GM23248 (cell line): ENCODE results near the gene EME1. TPM values are rescaled to one million over a fixed set of nuclear protein-coding genes. Genes with fewer than 3 reads are reported as not detected.
"Not testable (repeated sequence)": the region's sequence is repeated elsewhere in the genome, so short reads cannot be mapped to it uniquely, and the experiment has no call there.

Source experiments
- DNase-seq: peaks from one replicate; pipeline ENCODE4 v3.0.0-alpha.2; 2015
- H2AFZ ChIP-seq: fragments of 200-600 bp; sonication (generic); 2 replicates; pipeline ENCODE4 v1.6.1; 2016; ENCODE audit warnings: antibody characterized with exemption
- H3F3A ChIP-seq: fragments of 200-600 bp; sonication (generic); 2 replicates; pipeline ENCODE4 v1.6.1; 2016; ENCODE audit warnings: mild to moderate bottlenecking, antibody characterized with exemption, mixed run types; ENCODE audit not compliant: insufficient read depth
- H3K27ac ChIP-seq: fragments of 200-600 bp; sonication (generic); 2 replicates; pipeline ENCODE4 v1.5.1; 2016; ENCODE audit warnings: mild to moderate bottlenecking
- H3K27me3 ChIP-seq: fragments of 200-600 bp; sonication (generic); replicated peaks from 2 replicates; pipeline ENCODE4 v1.6.1; 2016; ENCODE audit warnings: mild to moderate bottlenecking; ENCODE audit not compliant: insufficient read depth
- H3K36me3 ChIP-seq: fragments of 200-600 bp; sonication (generic); 2 replicates; pipeline ENCODE4 v1.6.1; 2016; ENCODE audit warnings: low read depth, mild to moderate bottlenecking
- H3K4me1 ChIP-seq: fragments of 200-600 bp; sonication (generic); 2 replicates; pipeline ENCODE4 v1.6.1; 2016; ENCODE audit warnings: mild to moderate bottlenecking; ENCODE audit not compliant: insufficient read depth
- H3K4me2 ChIP-seq: fragments of 200-600 bp; sonication (generic); one replicate; pipeline ENCODE4 v1.6.1; 2016; ENCODE audit warnings: mild to moderate bottlenecking; ENCODE audit not compliant: unreplicated experiment
- H3K4me3 ChIP-seq: fragments of 200-600 bp; sonication (generic); 2 replicates; pipeline ENCODE4 v1.5.1; 2016; ENCODE audit warnings: mild to moderate bottlenecking
- H3K79me2 ChIP-seq: fragments of 200-600 bp; sonication (generic); 2 replicates; pipeline ENCODE4 v1.6.1; 2016; ENCODE audit warnings: mild to moderate bottlenecking; ENCODE audit not compliant: insufficient read depth
- H3K9ac ChIP-seq: fragments of 200-600 bp; sonication (generic); 2 replicates; pipeline ENCODE4 v1.6.1; 2016; ENCODE audit warnings: mild to moderate bottlenecking
- H3K9me2 ChIP-seq: fragments of 200-600 bp; sonication (generic); 2 replicates; pipeline ENCODE4 v1.6.1; 2016; ENCODE audit warnings: mixed run types, mild to moderate bottlenecking, moderate library complexity; ENCODE audit not compliant: insufficient read depth
- H3K9me3 ChIP-seq: fragments of 200-600 bp; sonication (generic); one replicate; pipeline ENCODE4 v1.6.1; 2017; ENCODE audit warnings: low read depth
- H4K20me1 ChIP-seq: fragments of 200-600 bp; sonication (generic); 2 replicates; pipeline ENCODE4 v1.6.0; 2016; ENCODE audit not compliant: insufficient read depth
- EZH2 ChIP-seq: fragments of 200-600 bp; sonication (generic); IDR thresholded peaks from 2 replicates; pipeline ENCODE4 v1.6.1; 2018; ENCODE audit warnings: antibody characterized with exemption, mild to moderate bottlenecking; ENCODE audit not compliant: insufficient read depth, poor library complexity, severe bottlenecking
- EZH2phosphoT487 ChIP-seq: fragments of 200-600 bp; sonication (generic); IDR thresholded peaks from 2 replicates; pipeline ENCODE4 v1.6.1; 2018; ENCODE audit warnings: antibody characterized with exemption, moderate library complexity, mild to moderate bottlenecking, low read depth; ENCODE audit not compliant: insufficient read depth
- WGBS, 2 experiments: methylation state at CpG; one replicate each; pipeline ENCODE4 v1.1.6; 2015 to 2017; ENCODE audit warnings: low lambda C conversion rate in 2 of 2, low coverage in 1 of 2; ENCODE audit errors: missing lambda C conversion rate in 2 of 2; 5-methylcytosine and 5-hydroxymethylcytosine counted together
- in situ Hi-C: fragments of 300-500 bp; cut with MboI; formaldehyde crosslinking; loops from 2 replicates; pipeline ENCODE4 v1.15.0; 2020
- polyA plus RNA-seq: library from polyadenylated mRNA; unstranded; fragments of >200 nt; fragmentation: Nextera tagmentation; extraction: Ambion mirVana; gene quantifications from 2 replicates; pipeline ENCODE4 v1.2.1, GENCODE V29; 2016
- total RNA-seq: library from RNA; depleted of rRNA; stranded (reverse); fragments of >200 nt; shearing (Covaris generic); gene quantifications from 2 replicates; pipeline ENCODE4 v1.2.3, GENCODE V29; 2014

The EME1 gene
- total and polyA plus RNA-seq, 2 experiments from 2014 or later: 4.1 to 4.3 TPM

- Histone ChIP-seq H4K20me1 (peaks cover 7% of the 10 kb centered on the region; the same call in 1 of the 2 replicates), H3K36me3 (peaks cover 50% of the 10 kb centered on the region), H3K4me1 (peaks cover 18% of the 10 kb centered on the region), H3F3A (0 out of 2 replicates have a peak, but pooled peaks cover 9% of the 10 kb centered on the region), H3K4me3 (peak overlapping the region; percentile 96), H3K27ac (no peak overlapping the region), H3K4me2 (peak overlapping the region; percentile 96), H2AFZ (no peak overlapping the region), H3K9me2 (no peaks in the 10 kb centered on the region), H3K27me3 (no peaks in the 10 kb centered on the region), H3K9me3 (no peaks in the 10 kb centered on the region), H3K9ac (peak overlapping the region; percentile 100), H3K79me2 (peaks cover 76% of the 10 kb centered on the region)
- WGBS, 2 experiments: 2 to 4% methylated on average over 3 of the region's 3 CpGs
- TF ChIP-seq EZH2phosphoT487 (no peak), EZH2 (no peak)
- DNase-seq: peak; percentile 40
- in situ Hi-C loops: no loop called here
Measured at GRCh38 chr17:50394711-50395110, 21.7 kb downstream of the EME1 start.

GRCh38 chr17:50396261-50397110 is 23.5 kb downstream of the EME1 start:
- Histone ChIP-seq H3K9me2 (no peaks in the 10 kb centered on the region), H3K9me3 (no peaks in the 10 kb centered on the region), H3K4me2 (peak overlapping the region; percentile 96), H3K27ac (peak overlapping the region; percentile 96), H3K36me3 (peaks cover 35% of the 10 kb centered on the region), H3K27me3 (no peaks in the 10 kb centered on the region), H3K9ac (peak overlapping the region; percentile 100), H2AFZ (peak overlapping the region; percentile 85), H3K4me1 (peaks cover 18% of the 10 kb centered on the region), H4K20me1 (peaks cover 7% of the 10 kb centered on the region; the same call in 1 of the 2 replicates), H3K4me3 (peak overlapping the region; percentile 96), H3F3A (0 out of 2 replicates have a peak, but pooled peaks cover 9% of the 10 kb centered on the region), H3K79me2 (peaks cover 58% of the 10 kb centered on the region)
- TF ChIP-seq EZH2phosphoT487 (no peak), EZH2 (no peak)
- 1 to 3% methylated on average over 30 of the region's 30 CpGs for WGBS, 2 experiments
- in situ Hi-C loops: no loop called here
- DNase-seq: peak; percentile 90

DNA sequence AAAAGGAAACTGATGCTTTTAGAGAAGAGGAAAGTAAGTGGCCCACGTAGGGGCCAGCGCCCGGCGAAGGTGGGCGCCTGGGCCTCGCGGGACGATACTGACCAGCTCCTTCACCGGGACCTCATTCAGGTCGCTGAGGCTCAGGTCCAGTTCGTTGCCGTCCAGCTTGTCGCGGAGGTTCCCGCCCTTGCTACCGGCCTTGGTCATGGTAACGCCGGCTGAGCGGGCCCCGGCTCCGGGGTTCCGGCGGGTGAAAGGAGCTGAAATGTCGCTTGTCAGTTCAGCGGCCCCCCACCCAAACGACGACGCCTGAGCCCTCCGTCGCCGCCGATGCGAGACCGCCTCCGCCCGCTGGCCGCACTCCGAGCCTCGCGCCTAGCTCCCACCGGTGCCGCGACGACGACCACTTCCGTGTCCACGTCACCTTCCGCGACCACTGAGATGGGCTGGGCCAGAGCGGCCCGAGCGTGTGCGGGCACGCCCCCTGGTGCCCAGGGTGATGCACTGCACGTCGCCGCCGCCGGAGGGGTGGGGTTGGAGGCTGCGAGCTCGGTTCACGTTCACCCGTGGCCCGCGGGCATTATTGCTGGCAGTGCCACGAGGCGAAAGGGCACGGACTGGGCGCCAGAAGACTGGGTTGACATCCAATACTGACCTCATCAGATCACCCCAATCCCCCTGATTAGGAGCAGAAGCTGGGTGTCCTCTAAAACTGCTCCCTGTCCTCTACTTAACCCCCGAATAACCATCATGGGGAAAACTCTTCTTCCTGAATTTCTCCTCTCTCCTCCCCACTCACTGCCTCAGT is 24.3 kb downstream of the EME1 start, which contains the start of gene LRRC59:
TSS of gene LRRC59 (minus strand) at position 413 of the 808 bp plus-strand sequence. CDS start at position 207, 206 bp downstream.
- H3F3A ChIP-seq: 0 out of 2 replicates have a peak, but pooled peaks cover 9% of the 10 kb centered on the region
- peak within 1 kb of the TSS; percentile 85 for H2AFZ ChIP-seq
- peak within 1 kb of the TSS; percentile 96 for H3K4me2 ChIP-seq
- in situ Hi-C loops: no loop called here
- H3K9me2 ChIP-seq: no peaks in the 10 kb centered on the region
- no peak for TF ChIP-seq EZH2
- TF ChIP-seq EZH2phosphoT487: no peak
- no peaks in the 10 kb centered on the region for H3K27me3 ChIP-seq
- H3K4me1 ChIP-seq: peaks cover 18% of the 10 kb centered on the region
- DNase-seq: peak; percentile 92
- H4K20me1 ChIP-seq: peaks cover 7% of the 10 kb centered on the region; the same call in 1 of the 2 replicates
- 1% methylated on average over 55 to 64 of the region's 70 CpGs for WGBS, 2 experiments
- H3K9me3 ChIP-seq: no peaks in the 10 kb centered on the region
- H3K79me2 ChIP-seq: peaks cover 50% of the 10 kb centered on the region
- H3K36me3 ChIP-seq: peaks cover 26% of the 10 kb centered on the region
- H3K9ac ChIP-seq: peak within 1 kb of the TSS; percentile 100
- peak within 1 kb of the TSS; percentile 96 for H3K27ac ChIP-seq
- H3K4me3 ChIP-seq: peak within 1 kb of the TSS; percentile 96

DNA sequence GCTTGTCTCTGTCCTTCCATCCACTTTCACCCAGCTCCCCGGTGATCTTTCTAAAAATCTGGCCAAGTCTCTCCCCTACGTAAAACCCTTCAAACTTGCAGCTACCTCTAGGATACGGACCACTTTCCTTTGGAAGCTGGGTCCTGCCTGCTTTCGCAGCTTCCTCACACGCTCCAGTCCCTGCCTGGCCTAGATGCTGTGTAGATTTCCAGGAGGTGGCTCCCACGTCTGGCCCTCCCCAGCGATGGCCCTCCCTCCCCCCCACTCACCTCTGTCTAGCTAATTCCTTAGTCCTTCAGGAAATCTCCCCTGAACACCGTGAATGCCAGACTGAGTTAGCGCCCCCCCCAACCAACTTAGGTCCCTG is 24.9 kb downstream of the EME1 start:
- Histone ChIP-seq H3K4me3 (0 out of 2 replicates have a peak overlapping the region, but pooled peaks have one; percentile 96), H3K27me3 (no peaks in the 10 kb centered on the region), H3K79me2 (peaks cover 44% of the 10 kb centered on the region), H3K9me2 (no peaks in the 10 kb centered on the region), H3K4me1 (peaks cover 18% of the 10 kb centered on the region), H3K9me3 (no peaks in the 10 kb centered on the region), H2AFZ (peak overlapping the region; percentile 85), H3K9ac (peak overlapping the region; percentile 100), H3K27ac (no peak overlapping the region), H3K4me2 (peak overlapping the region; percentile 50), H4K20me1 (peaks cover 7% of the 10 kb centered on the region; the same call in 1 of the 2 replicates), H3F3A (0 out of 2 replicates have a peak, but pooled peaks cover 9% of the 10 kb centered on the region), H3K36me3 (peaks cover 20% of the 10 kb centered on the region)
- no peak for TF ChIP-seq EZH2phosphoT487
- no peak for TF ChIP-seq EZH2
- in situ Hi-C loops: no loop called here
- no peak for DNase-seq
- 36 to 41% methylated on average over 9 of the region's 9 CpGs for WGBS, 2 experiments

DNA sequence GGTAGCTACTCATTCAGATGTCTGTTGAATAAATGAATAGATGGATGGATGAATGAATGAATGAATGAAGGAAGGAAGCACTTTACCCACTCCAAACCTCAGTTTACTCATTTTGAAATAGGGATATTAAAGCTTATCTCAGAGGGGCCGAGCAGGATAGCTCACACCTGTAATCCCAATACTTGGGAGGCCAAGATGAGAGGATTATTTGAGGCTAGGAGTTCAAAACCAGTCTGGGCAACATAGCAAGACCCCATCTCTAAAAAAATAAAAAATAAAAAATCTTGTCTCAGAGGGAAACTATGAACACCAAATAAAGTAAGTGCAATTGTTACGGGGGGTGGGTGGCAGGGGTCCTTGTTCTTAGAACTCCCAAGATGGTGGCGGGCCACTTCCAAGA is 25.6 kb downstream of the EME1 start:
- in situ Hi-C loops, DNase-seq, H4K20me1 ChIP-seq, H3K4me2 ChIP-seq, H3K4me3 ChIP-seq, H3K9me3 ChIP-seq, H3F3A ChIP-seq, H3K9ac ChIP-seq, H3K27me3 ChIP-seq, H3K27ac ChIP-seq, H3K9me2 ChIP-seq, H2AFZ ChIP-seq: not testable (repeated sequence)
- H3K4me1 ChIP-seq: peaks cover 18% of the 10 kb centered on the region
- peaks cover 13% of the 10 kb centered on the region for H3K36me3 ChIP-seq
- H3K79me2 ChIP-seq: peaks cover 37% of the 10 kb centered on the region
- WGBS, 2 experiments: 69 to 78% methylated on average over 3 of the region's 3 CpGs

DNA sequence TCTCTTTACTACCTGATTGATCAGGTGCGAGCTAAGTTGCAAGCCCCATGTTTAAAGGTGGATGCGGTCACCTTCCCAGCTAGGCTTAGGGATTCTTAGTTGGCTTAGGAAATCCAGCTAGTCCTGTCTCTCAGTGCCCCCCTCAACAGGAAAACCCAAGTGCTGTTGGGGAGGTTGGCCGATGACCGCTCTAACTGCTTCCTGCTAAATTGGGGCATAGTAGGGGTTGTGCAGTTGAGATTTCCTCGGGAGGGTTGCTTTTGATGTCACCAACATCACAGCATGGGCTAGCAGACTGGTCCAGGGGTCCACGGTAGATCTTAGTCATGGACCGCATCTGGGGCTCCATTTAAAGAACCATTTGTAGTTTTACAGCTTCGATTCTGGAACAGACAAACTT is 26.6 kb downstream of the EME1 start:
- DNase-seq, H3K27me3 ChIP-seq, H3K4me2 ChIP-seq, H3K36me3 ChIP-seq, H3K27ac ChIP-seq, H2AFZ ChIP-seq, H3F3A ChIP-seq, in situ Hi-C loops, H3K9me3 ChIP-seq, H3K9me2 ChIP-seq, H3K9ac ChIP-seq, H4K20me1 ChIP-seq, H3K4me3 ChIP-seq: not testable (repeated sequence)
- WGBS, 2 experiments: 79 to 84% methylated on average over 8 of the region's 8 CpGs
- Histone ChIP-seq H3K79me2 (peaks cover 27% of the 10 kb centered on the region), H3K4me1 (peaks cover 15% of the 10 kb centered on the region)
